Epidermal melanocyte (primary cell): ENCODE measurements around the gene MAN2B2.

Experiments
- DNase-seq: peaks from one replicate; pipeline ENCODE4 v3.0.0; 2011; ENCODE audit warnings: low spot score; ENCODE audit not compliant: insufficient read length

MAN2B2 gene

GRCh38 chr4:6592804-6593563, 18.0 kb downstream of the MAN2B2 start:
- DNase-seq: no peak

- no peak for DNase-seq
Measured at GRCh38 chr4:6594341-6594740, 19.4 kb downstream of the MAN2B2 start.

- DNase-seq: no peak
Measured at GRCh38 chr4:6594826-6595355, 19.9 kb downstream of the MAN2B2 start.

GRCh38 chr4:6595897-6596537, 21.0 kb downstream of the MAN2B2 start:
- no peak for DNase-seq

GRCh38 chr4:6596948-6597347, 22.0 kb downstream of the MAN2B2 start:
- DNase-seq: no peak

- DNase-seq: no peak
Measured at GRCh38 chr4:6598127-6598526, 23.1 kb downstream of the MAN2B2 start.

GRCh38 chr4:6598641-6599040, 23.7 kb downstream of the MAN2B2 start:
- DNase-seq: no peak

GRCh38 chr4:6601661-6602250, 26.8 kb downstream of the MAN2B2 start:
- no peak for DNase-seq

GRCh38 chr4:6602289-6602688, 27.3 kb downstream of the MAN2B2 start:
- DNase-seq: no peak

- DNase-seq: no peak
Measured at GRCh38 chr4:6603128-6603527, 28.1 kb downstream of the MAN2B2 start.

- DNase-seq: no peak
Measured at GRCh38 chr4:6605114-6605513, 30.1 kb downstream of the MAN2B2 start.

- DNase-seq: no peak
Measured at GRCh38 chr4:6605605-6606004, 30.6 kb downstream of the MAN2B2 start.

- DNase-seq: no peak
Measured at GRCh38 chr4:6606465-6607235, 31.7 kb downstream of the MAN2B2 start.

GRCh38 chr4:6607368-6608055, 32.5 kb downstream of the MAN2B2 start:
- no peak for DNase-seq

GRCh38 chr4:6608758-6609414, 33.9 kb downstream of the MAN2B2 start:
- DNase-seq: no peak

- DNase-seq: no peak
Measured at GRCh38 chr4:6609415-6610079, 34.6 kb downstream of the MAN2B2 start.

- no peak for DNase-seq
Measured at GRCh38 chr4:6610856-6611430, 36.0 kb downstream of the MAN2B2 start.

GRCh38 chr4:6612961-6613675, 38.1 kb downstream of the MAN2B2 start:
- DNase-seq: no peak
